HEK293 (cell line): ENCODE measurements around the gene PSMD13.

Source experiments
- CTCF ChIP-seq: fragments of 450-650 bp; formaldehyde crosslinking; IDR thresholded peaks from 2 replicates; pipeline ENCODE4 v1.5.1; 2016; ENCODE audit warnings: missing biosample characterization, missing genetic modification characterization
- SP2 ChIP-seq: fragments of 450-650 bp; formaldehyde crosslinking; IDR thresholded peaks from 2 replicates; pipeline ENCODE4 v1.5.1; 2016; ENCODE audit warnings: missing biosample characterization, missing genetic modification characterization
- SP7 ChIP-seq: fragments of 450-650 bp; formaldehyde crosslinking; IDR thresholded peaks from 2 replicates; pipeline ENCODE4 v1.5.1; 2016; ENCODE audit warnings: missing biosample characterization, missing genetic modification characterization
- YY1 ChIP-seq: fragments of 450-650 bp; formaldehyde crosslinking; IDR thresholded peaks from 2 replicates; pipeline ENCODE4 v1.5.1; 2018; ENCODE audit warnings: missing biosample characterization, missing genetic modification characterization
- ZFHX2 ChIP-seq: fragments of 450-650 bp; formaldehyde crosslinking; conservative IDR thresholded peaks from 2 replicates; pipeline ENCODE4 v1.5.1; 2016; ENCODE audit warnings: missing biosample characterization, missing genetic modification characterization
- ZNF112 ChIP-seq: fragments of 450-650 bp; formaldehyde crosslinking; IDR thresholded peaks from 2 replicates; pipeline ENCODE4 v1.5.0; 2017; ENCODE audit warnings: missing biosample characterization, missing genetic modification characterization
- ZNF184 ChIP-seq: fragments of 450-650 bp; IDR thresholded peaks from 2 replicates; pipeline ENCODE4 v1.5.1; 2018; ENCODE audit warnings: missing biosample characterization, mild to moderate bottlenecking, missing genetic modification characterization
- ZNF24 ChIP-seq: fragments of 450-650 bp; formaldehyde crosslinking; IDR thresholded peaks from 2 replicates; pipeline ENCODE4 v1.5.1; 2016; ENCODE audit warnings: missing biosample characterization, missing genetic modification characterization
- ZNF423 ChIP-seq: fragments of 450-650 bp; formaldehyde crosslinking; IDR thresholded peaks from 2 replicates; pipeline ENCODE4 v1.5.1; 2016; ENCODE audit warnings: missing biosample characterization, missing genetic modification characterization
- ZNF514 ChIP-seq: fragments of 450-650 bp; formaldehyde crosslinking; IDR thresholded peaks from 2 replicates; pipeline ENCODE4 v1.5.1; 2016; ENCODE audit warnings: missing biosample characterization, missing genetic modification characterization
- ZNF558 ChIP-seq: fragments of 450-650 bp; formaldehyde crosslinking; IDR thresholded peaks from 2 replicates; pipeline ENCODE4 v1.5.1; 2016; ENCODE audit warnings: missing biosample characterization, missing genetic modification characterization
- ZNF76 ChIP-seq: fragments of 450-650 bp; formaldehyde crosslinking; IDR thresholded peaks from 2 replicates; pipeline ENCODE4; 2016; ENCODE audit warnings: low read depth, missing biosample characterization, missing genetic modification characterization, borderline replicate concordance
- TF ChIP-seq, protein P1 (sequence below): fragments of 450-650 bp; IDR thresholded peaks from 2 replicates; pipeline ENCODE4 v1.5.1; 2018; ENCODE audit warnings: missing biosample characterization, missing genetic modification characterization

DNA sequence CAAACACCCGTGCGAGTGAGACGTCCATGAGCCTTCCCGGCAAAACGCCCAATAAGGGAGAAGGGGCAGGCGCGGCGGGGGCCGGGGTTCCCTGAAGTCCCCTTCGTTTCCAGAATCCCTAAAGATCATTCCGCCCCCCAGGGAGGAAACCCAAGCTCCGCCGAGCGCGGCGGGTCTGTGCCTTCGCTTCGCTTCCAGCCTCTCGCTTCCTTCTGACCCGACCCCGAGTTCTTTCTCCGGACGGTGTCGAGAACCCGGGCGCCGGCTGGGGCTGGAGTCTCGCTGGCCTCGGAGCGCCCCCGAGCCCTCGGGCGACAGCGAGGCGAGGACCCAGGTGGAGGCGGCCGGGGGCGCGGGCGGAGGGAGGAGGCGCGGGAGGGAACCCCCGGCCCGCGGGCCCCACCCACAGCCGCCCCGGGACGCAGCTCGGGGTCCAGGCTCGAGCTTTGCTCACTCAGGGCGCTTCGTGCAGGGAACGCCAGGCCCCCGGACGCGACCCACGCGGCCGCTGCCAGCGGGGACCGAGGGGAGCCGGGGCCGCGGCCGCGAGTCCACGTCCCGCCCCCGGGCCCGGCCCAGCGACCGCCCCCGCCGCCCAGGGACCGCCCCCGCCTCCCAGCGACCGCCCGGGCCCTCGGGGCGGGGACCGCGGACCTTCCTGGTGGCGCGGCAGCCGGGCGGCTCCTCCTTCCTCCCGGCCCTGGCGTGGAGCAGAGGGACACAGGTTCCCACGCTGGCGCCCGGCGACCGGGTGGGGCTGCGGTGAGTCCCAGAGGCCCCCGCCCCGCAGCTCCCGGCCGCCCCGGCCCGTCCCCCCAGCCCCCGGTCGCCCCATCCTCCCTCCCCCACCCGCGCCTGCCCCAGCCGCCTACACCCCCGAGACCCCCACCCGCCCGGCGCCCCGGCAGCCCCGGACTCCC is 52.0 kb downstream of the PSMD13 start, which contains the start of gene PGGHG:
- TF ChIP-seq ZNF24 (tag by site-specific recombination) (no peak), ZNF112 (tag by site-specific recombination) (no peak), CTCF (no peak), ZNF184 (tag by site-specific recombination) (no peak), ZNF558 (tag by site-specific recombination) (no peak), SP7 (tag by site-specific recombination) (no peak), YY1 (tag by site-specific recombination) (no peak), ZNF76 (tag by site-specific recombination) (no peak), ZFHX2 (tag by site-specific recombination) (no peak; the same call in 1 of the 2 replicates), SP2 (tag by site-specific recombination) (no peak), ZNF514 (tag by site-specific recombination) (no peak), ZNF423 (tag by site-specific recombination) (no peak)
- TF ChIP-seq, protein P1, sequence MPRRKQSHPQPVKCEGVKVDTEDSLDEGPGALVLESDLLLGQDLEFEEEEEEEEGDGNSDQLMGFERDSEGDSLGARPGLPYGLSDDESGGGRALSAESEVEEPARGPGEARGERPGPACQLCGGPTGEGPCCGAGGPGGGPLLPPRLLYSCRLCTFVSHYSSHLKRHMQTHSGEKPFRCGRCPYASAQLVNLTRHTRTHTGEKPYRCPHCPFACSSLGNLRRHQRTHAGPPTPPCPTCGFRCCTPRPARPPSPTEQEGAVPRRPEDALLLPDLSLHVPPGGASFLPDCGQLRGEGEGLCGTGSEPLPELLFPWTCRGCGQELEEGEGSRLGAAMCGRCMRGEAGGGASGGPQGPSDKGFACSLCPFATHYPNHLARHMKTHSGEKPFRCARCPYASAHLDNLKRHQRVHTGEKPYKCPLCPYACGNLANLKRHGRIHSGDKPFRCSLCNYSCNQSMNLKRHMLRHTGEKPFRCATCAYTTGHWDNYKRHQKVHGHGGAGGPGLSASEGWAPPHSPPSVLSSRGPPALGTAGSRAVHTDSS (tag by site-specific recombination) = no peak
